K562 (cell line): ENCODE data around the gene PLCB3. TPM values are rescaled to one million over a fixed set of nuclear protein-coding genes. Genes with fewer than 3 reads are reported as not detected.

Experiments used
- ATAC-seq: fragments of 200-7000 bp; cut with Tn5 transposase; 3 replicates; pipeline ENCODE4 v1.9.1; 2020; ENCODE audit warnings: moderate library complexity
- BruUV-seq: library from RNA; stranded (reverse); fragments of 400-500 nt; replicated peaks from 2 replicates; lab custom pipeline; 2021; lab: Mats Ljungman, UMichigan
- CTCF ChIA-PET: fragments of 300-600 bp; formaldehyde crosslinking; extraction: SDS; loops from one replicate; lab custom pipeline; 2021; ENCODE audit warnings: low intra/inter-chr PET ratio; lab: Yijun Ruan, JAX
- POLR2A ChIA-PET: fragments of 300-600, 350-650 bp; sonication (Branson Sonifier 250); formaldehyde crosslinking; extraction: SDS; loops from one replicate; lab custom pipeline; 2021; ENCODE audit warnings: antibody characterized with exemption, inconsistent platforms; lab: Yijun Ruan, JAX
- DNase-seq, 4 experiments: peaks; one replicate each; pipeline versions ENCODE4 v3.0.0 to v3.0.0-alpha.2; 2011 to 2018; ENCODE audit warnings: low spot score in 3 of 4, mixed read lengths in 3 of 4; ENCODE audit errors: extremely low read depth in 1 of 4
- FAIRE-seq: peaks from 2 replicates; lab custom pipeline; 2011; peaks lifted over from hg19 to GRCh38; lab: Jason Lieb, UNC
- H2AFZ ChIP-seq: 2 replicates; pipeline ENCODE4 v1.6.0; 2011; ENCODE audit warnings: low read depth, low read length, control low read depth, inconsistent platforms
- H3K27ac ChIP-seq: fragments of 200-600 bp; 3 replicates; pipeline ENCODE4 v1.8.0; 2011; ENCODE audit warnings: low read depth, mild to moderate bottlenecking, control low read depth, inconsistent platforms, low read length, moderate library complexity, mixed read lengths; ENCODE audit errors: extremely low read depth
- H3K27me3 ChIP-seq, 2 experiments: fragments of 300-600 bp in 1 of 2; 2 replicates in 1 of 2; 3 replicates in 1 of 2; pipeline versions ENCODE4 v1.6.0 to v1.8.0; 2011; ENCODE audit warnings: inconsistent platforms in 2 of 2, low read length in 2 of 2, mild to moderate bottlenecking in 1 of 2, mixed read lengths in 1 of 2, moderate library complexity in 1 of 2; ENCODE audit not compliant: control insufficient read depth in 2 of 2, insufficient read depth in 2 of 2
- H3K36me3 ChIP-seq: fragments of 300-600 bp; 3 replicates; pipeline ENCODE4 v1.8.0; 2011; ENCODE audit warnings: mild to moderate bottlenecking, low read length, inconsistent platforms; ENCODE audit not compliant: control insufficient read depth, insufficient read depth
- H3K4me1 ChIP-seq, 2 experiments: fragments of 200-600 bp in 1 of 2; replicated peaks in 1 of 2; 2 replicates in 1 of 2; 3 replicates in 1 of 2; pipeline versions ENCODE4 v1.5.1 to v1.8.0; 2011; ENCODE audit warnings: inconsistent platforms in 2 of 2, low read length in 2 of 2, mild to moderate bottlenecking in 1 of 2, mixed read lengths in 1 of 2, moderate library complexity in 1 of 2; ENCODE audit not compliant: control insufficient read depth in 2 of 2, insufficient read depth in 2 of 2
- H3K4me2 ChIP-seq: 2 replicates; pipeline ENCODE4 v1.6.1; 2011; ENCODE audit warnings: low read length, control low read depth, inconsistent platforms, mixed read lengths; ENCODE audit not compliant: insufficient read depth
- H3K4me3 ChIP-seq: fragments of 200-600 bp; sonication (generic), shearing (Covaris generic); 2 replicates; pipeline ENCODE4 v1.5.1; 2016; ENCODE audit warnings: control low read depth, inconsistent platforms
- H3K79me2 ChIP-seq: fragments of 200-600 bp; 3 replicates; pipeline ENCODE4 v1.8.0; 2011; ENCODE audit warnings: low read length, inconsistent platforms; ENCODE audit not compliant: control insufficient read depth, insufficient read depth
- H3K9ac ChIP-seq, 2 experiments: 2 replicates each; pipeline versions ENCODE4 v1.6.0 to v1.6.1; 2011; ENCODE audit warnings: low read depth in 2 of 2, low read length in 2 of 2, control low read depth in 1 of 2, inconsistent platforms in 1 of 2, mild to moderate bottlenecking in 1 of 2, mixed read lengths in 1 of 2; ENCODE audit not compliant: insufficient read depth in 1 of 2
- H3K9me1 ChIP-seq: one replicate; pipeline ENCODE4 v1.6.0; 2011; ENCODE audit warnings: inconsistent platforms, mild to moderate bottlenecking, low read length, moderate library complexity; ENCODE audit not compliant: control insufficient read depth, insufficient read depth
- H3K9me3 ChIP-seq: replicated peaks from 2 replicates; pipeline ENCODE4 v1.5.1; 2011; ENCODE audit warnings: low read depth, low read length, inconsistent platforms; ENCODE audit not compliant: control insufficient read depth, insufficient read depth
- H4K20me1 ChIP-seq: replicated peaks from 2 replicates; pipeline ENCODE4 v1.6.1; 2011; ENCODE audit warnings: low read length, inconsistent platforms, mixed read lengths; ENCODE audit not compliant: control insufficient read depth, insufficient read depth
- CBX8 ChIP-seq: fragments of 200-600 bp; sonication (generic); IDR thresholded peaks from 2 replicates; pipeline ENCODE4 v1.6.1; 2012; ENCODE audit warnings: borderline replicate concordance, mixed run types, low read depth, mild to moderate bottlenecking, moderate library complexity, mixed read lengths, low read length, control low read depth, inconsistent platforms; ENCODE audit not compliant: poor library complexity, severe bottlenecking; ENCODE audit errors: extremely low read depth
- DPF2 ChIP-seq: fragments of 450-650 bp; IDR thresholded peaks from 2 replicates; pipeline ENCODE4 v1.6.1; 2016
- EP400 ChIP-seq: fragments of 450-650 bp; IDR thresholded peaks from 2 replicates; pipeline ENCODE4 v1.6.1; 2017; ENCODE audit warnings: antibody characterized with exemption, mild to moderate bottlenecking, moderate library complexity
- MCM5 ChIP-seq: fragments of 450-650 bp; IDR thresholded peaks from 2 replicates; pipeline ENCODE4 v1.6.1; 2016; ENCODE audit warnings: low read depth
- RHOXF2B ChIP-seq: fragments of 250-450 bp; sonication (Bioruptor Pico); conservative IDR thresholded peaks from 2 replicates; pipeline ENCODE4 v1.5.1; 2021
- ZFX ChIP-seq: sonication (generic); formaldehyde crosslinking; IDR thresholded peaks from 2 replicates; pipeline ENCODE4 v1.8.0; 2022; ENCODE audit warnings: mild to moderate bottlenecking, missing genetic modification reagents, moderate library complexity
- WGBS: fragments of 100-300 bp; shearing (Covaris generic); methylation state at CpG from one replicate; pipeline ENCODE4 v1.1.6; 2016; ENCODE audit warnings: low coverage, mixed read lengths; ENCODE audit not compliant: insufficient coverage; ENCODE audit errors: missing lambda C conversion rate; 5-methylcytosine and 5-hydroxymethylcytosine counted together
- in situ Hi-C: fragments of 300-500 bp; cut with MboI; formaldehyde crosslinking; loops from 4 replicates; pipeline ENCODE4 v1.15.0; 2018; ENCODE audit warnings: inconsistent platforms, mixed read lengths
- intact Hi-C: fragments of 100-400 bp; cut with micrococcal nuclease; formaldehyde crosslinking; loops from 2 replicates; pipeline ENCODE4 v1.14.2; 2022
- polyA plus RNA-seq, 8 experiments: library from polyadenylated mRNA; depleted of rRNA in 4 of 8; stranded (reverse) in 5 of 8; unstranded in 3 of 8; fragments of >200 nt; fragmentation: Nextera tagmentation in 2 of 8; fragmentation: Illumina TruSeq in 1 of 8; extraction: Ambion mirVana in 2 of 8; extraction: Trizol in 1 of 8; gene quantifications; 2 replicates each; pipeline versions ENCODE4 v1.2.1 to v1.2.3, GENCODE V29; 2011 to 2014; ENCODE audit warnings: inconsistent platforms in 1 of 8, missing spikeins in 1 of 8
- total RNA-seq, 7 experiments: library from RNA; depleted of rRNA in 6 of 7; stranded (reverse); fragments of >200 nt in 6 of 7; fragmentation: Illumina TruSeq in 2 of 7; extraction: Trizol in 2 of 7; gene quantifications; 2 replicates each; pipeline versions ENCODE4 v1.2.1 to v1.2.3, GENCODE V29; 2011 to 2021; ENCODE audit warnings: low replicate concordance in 1 of 7
- TF ChIP-seq, protein P1 (sequence below), 2 experiments: IDR thresholded peaks; 2 replicates each; pipeline ENCODE4 v1.6.1; 2012; ENCODE audit warnings: improper control_type of control experiment in 2 of 2, low read depth in 2 of 2, low read length in 2 of 2, borderline replicate concordance in 1 of 2
- TF ChIP-seq, protein P2 (sequence below): sonication (generic); formaldehyde crosslinking; IDR thresholded peaks from 2 replicates; pipeline ENCODE4 v1.8.1; 2023; ENCODE audit warnings: mild to moderate bottlenecking, missing genetic modification reagents

The PLCB3 gene
- total and polyA plus RNA-seq, 9 of the 15 experiments (the other 6 are each of a cell fraction or from before 2014, with no cell fraction given): 0.31 to 44.8 (median 14.6) TPM

DNA sequence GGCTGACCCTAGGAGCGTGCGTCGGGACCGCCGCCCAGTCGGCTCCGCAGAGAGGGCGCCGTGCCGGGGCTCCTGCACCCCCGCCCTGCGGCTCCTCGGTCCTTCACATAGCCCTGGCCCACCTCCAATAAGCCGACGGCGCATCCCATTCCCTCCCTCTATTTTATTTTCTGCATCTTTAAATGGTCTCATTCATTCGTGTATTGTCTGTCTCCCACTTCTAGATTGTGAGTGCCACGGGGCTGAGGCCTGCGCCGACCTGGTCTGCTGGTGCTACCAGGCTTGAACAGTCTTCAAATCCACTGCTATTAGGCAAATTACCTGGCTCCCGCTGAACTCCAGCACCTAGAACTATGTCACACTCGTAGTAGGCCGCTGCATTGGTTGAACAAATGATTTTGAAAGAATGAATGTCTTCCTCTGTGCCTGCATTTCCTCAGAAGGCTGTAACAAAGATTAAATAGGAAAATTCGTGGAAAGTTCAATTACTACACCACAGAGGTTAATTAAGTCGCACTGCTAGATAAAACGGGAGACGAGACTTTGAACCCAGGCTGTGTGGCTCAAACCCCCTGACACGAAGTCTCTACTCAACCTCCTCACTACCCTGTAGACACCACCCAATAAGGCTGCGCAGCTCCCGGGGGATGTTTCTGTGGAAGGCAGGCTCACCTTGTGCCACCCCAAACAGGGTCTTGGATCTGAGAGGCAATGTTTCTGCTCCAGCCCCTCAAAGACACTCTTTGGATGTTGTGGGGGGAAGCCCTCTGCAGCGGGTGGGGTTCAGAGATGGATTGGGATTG is 3.4 kb upstream of the PLCB3 start (continued):
- TF ChIP-seq, protein P1, sequence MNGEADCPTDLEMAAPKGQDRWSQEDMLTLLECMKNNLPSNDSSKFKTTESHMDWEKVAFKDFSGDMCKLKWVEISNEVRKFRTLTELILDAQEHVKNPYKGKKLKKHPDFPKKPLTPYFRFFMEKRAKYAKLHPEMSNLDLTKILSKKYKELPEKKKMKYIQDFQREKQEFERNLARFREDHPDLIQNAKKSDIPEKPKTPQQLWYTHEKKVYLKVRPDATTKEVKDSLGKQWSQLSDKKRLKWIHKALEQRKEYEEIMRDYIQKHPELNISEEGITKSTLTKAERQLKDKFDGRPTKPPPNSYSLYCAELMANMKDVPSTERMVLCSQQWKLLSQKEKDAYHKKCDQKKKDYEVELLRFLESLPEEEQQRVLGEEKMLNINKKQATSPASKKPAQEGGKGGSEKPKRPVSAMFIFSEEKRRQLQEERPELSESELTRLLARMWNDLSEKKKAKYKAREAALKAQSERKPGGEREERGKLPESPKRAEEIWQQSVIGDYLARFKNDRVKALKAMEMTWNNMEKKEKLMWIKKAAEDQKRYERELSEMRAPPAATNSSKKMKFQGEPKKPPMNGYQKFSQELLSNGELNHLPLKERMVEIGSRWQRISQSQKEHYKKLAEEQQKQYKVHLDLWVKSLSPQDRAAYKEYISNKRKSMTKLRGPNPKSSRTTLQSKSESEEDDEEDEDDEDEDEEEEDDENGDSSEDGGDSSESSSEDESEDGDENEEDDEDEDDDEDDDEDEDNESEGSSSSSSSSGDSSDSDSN (IDR thresholded peaks at IDR 0.05; ENCODE audit: borderline replicate concordance in 1 of 2, low read depth in 2 of 2, low read length in 2 of 2): 0 out of 4 replicates have a peak, but pooled peaks of 1 of the 2 experiments have one; percentile 9
- TF ChIP-seq ZFX (CRISPR knock-in tag) (peak; percentile 70), CBX8 (no peak), DPF2 (0 out of 2 replicates have a peak, but pooled peaks have one; percentile 14), EP400 (no peak)

DNA sequence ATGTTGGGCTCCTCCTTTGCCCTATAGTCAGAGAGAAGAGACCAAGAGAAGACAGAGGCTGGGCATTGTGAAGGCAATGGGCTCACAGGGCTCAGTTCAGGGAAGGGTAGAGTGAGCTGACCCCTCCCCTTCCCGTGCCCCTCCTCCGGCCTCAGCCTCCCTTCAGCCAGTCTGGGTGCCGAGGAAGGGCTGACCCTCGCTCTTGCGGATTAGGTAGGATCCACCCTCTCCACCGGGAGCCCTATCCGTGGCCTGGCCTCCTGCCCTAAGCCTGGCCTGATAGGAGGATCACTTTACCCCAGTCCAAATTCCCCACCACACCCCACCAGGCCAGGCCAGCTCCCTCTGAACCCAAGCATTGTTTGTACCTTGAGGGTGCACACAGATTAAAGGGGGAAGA is 2.8 kb upstream of the PLCB3 start:
- POLR2A ChIA-PET: interaction anchor here (0.6 to 7.8 kb wide), 5 partner anchors 8 to 237 kb away, joined by 3 to 58 read pairs (median 4); no protein-coding TSS in a partner anchor
- Histone ChIP-seq H3K9me1 (no peaks in the 10 kb centered on the region), H3K27me3 (no peaks in the 10 kb centered on the region), H3K36me3 (peaks cover 32% of the 10 kb centered on the region), H3K9ac (peak overlapping the region; percentile 80 to 95; a peak in 3 of 4 replicates), H3K9me3 (no peaks in the 10 kb centered on the region), H3K4me2 (no peak overlapping the region; the same call in 1 of the 2 replicates), H2AFZ (peak overlapping the region; percentile 71; the same call in 1 of the 2 replicates), H4K20me1 (peaks cover 7% of the 10 kb centered on the region), H3K4me3 (no peak overlapping the region), H3K4me1 (peaks cover 36 to 92% of the 10 kb centered on the region in 2 experiments), H3K27ac (peak overlapping the region; percentile 38; the same call in 1 of the 3 replicates), H3K79me2 (peaks cover 50% of the 10 kb centered on the region)
- ATAC-seq (no peak), FAIRE-seq (no peak), DNase-seq (peak in 2 of 4 experiments; percentile 31 to 43)
- intact Hi-C loops: loop anchor here (10.0 kb wide), 1 partner anchor 56 kb away; the partner anchor contains the start of genes CATSPERZ and ESRRA
- TF ChIP-seq RHOXF2B (no peak), MCM5 (no peak)
- TF ChIP-seq, protein P1 (IDR thresholded peaks at IDR 0.05; ENCODE audit: borderline replicate concordance in 1 of 2, low read depth in 2 of 2, low read length in 2 of 2): no peak
- TF ChIP-seq, protein P2, sequence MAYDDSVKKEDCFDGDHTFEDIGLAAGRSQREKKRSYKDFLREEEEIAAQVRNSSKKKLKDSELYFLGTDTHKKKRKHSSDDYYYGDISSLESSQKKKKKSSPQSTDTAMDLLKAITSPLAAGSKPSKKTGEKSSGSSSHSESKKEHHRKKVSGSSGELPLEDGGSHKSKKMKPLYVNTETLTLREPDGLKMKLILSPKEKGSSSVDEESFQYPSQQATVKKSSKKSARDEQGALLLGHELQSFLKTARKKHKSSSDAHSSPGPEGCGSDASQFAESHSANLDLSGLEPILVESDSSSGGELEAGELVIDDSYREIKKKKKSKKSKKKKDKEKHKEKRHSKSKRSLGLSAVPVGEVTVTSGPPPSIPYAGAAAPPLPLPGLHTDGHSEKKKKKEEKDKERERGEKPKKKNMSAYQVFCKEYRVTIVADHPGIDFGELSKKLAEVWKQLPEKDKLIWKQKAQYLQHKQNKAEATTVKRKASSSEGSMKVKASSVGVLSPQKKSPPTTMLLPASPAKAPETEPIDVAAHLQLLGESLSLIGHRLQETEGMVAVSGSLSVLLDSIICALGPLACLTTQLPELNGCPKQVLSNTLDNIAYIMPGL: no peak
- in situ Hi-C loops: no loop called here
- 23% methylated on average over 5 of the region's 7 CpGs for WGBS
- CTCF ChIA-PET: no interaction called here
- no TSS peak for BruUV-seq
